Fibroblast of pulmonary artery (primary cell): ENCODE measurements around the gene SLC13A2.

Experiments used
- DNase-seq: peaks from one replicate; pipeline ENCODE4 v3.0.0-alpha.2; 2010; ENCODE audit warnings: low read depth
- H3K4me3 ChIP-seq: replicated peaks from 2 replicates; pipeline ENCODE4 v1.5.1; 2011; ENCODE audit warnings: low read depth, mild to moderate bottlenecking, control low read depth, low read length, moderate library complexity
- CTCF ChIP-seq: IDR thresholded peaks from 2 replicates; pipeline ENCODE4 v1.5.1; 2011; ENCODE audit warnings: mild to moderate bottlenecking, control low read depth, low read length, inconsistent platforms; ENCODE audit errors: missing control alignments

Gene SLC13A2

GRCh38 chr17:28530250-28530649 is 56.8 kb downstream of the SLC13A2 start:
- no peak for TF ChIP-seq CTCF
- DNase-seq = no peak
- no peak overlapping the region for H3K4me3 ChIP-seq

GRCh38 chr17:28530926-28531325 is 57.5 kb downstream of the SLC13A2 start:
- no peak for DNase-seq
- TF ChIP-seq CTCF = no peak

GRCh38 chr17:28532050-28532960 is 58.9 kb downstream of the SLC13A2 start:
- no peak for TF ChIP-seq CTCF
- DNase-seq = no peak
- H3K4me3 ChIP-seq = no peak overlapping the region

More at GRCh38 chr17:28530926-28531325, 57.5 kb downstream of the SLC13A2 start:
- no peak overlapping the region for H3K4me3 ChIP-seq

- no peak overlapping the region for H3K4me3 ChIP-seq
- TF ChIP-seq CTCF = no peak
- no peak for DNase-seq
Observed at GRCh38 chr17:28533091-28533807, 59.8 kb downstream of the SLC13A2 start.

- TF ChIP-seq CTCF = no peak
- H3K4me3 ChIP-seq = no peak overlapping the region
- no peak for DNase-seq
Observed at GRCh38 chr17:28534740-28535375, 61.4 kb downstream of the SLC13A2 start.

GRCh38 chr17:28536532-28537218 is 63.2 kb downstream of the SLC13A2 start:
- no peak for TF ChIP-seq CTCF
- no peak for DNase-seq

More at GRCh38 chr17:28536532-28537218, 63.2 kb downstream of the SLC13A2 start:
- no peak overlapping the region for H3K4me3 ChIP-seq
